LNCAP (cell line): ENCODE data around the gene SCLY.

ENCODE experiments used
- CTCF ChIP-seq: fragments of 450-650 bp; IDR thresholded peaks from 2 replicates; pipeline ENCODE4 v1.5.1; 2017; ENCODE audit warnings: mild to moderate bottlenecking

The SCLY gene

DNA sequence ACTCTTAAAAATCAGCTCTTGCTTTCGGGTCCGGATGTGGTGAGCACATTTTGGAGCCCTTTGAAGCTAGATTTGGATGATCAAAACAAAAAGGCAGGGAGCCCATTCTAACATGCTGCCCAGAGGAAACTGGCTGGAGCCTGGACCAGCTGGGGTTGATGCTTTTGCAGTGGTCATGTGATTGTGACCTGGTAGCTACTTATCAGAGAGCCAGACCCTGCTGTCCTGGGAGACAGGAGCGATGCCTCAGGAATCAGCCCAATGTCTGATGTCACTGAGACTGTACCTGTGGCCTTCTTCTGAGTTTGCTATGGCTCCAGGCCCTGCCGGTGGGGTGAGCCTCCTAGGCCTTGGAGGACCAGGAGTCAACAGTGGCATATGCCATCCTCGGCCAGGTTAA is 18.7 kb upstream of the SCLY start:
- TF ChIP-seq CTCF, result no peak

DNA sequence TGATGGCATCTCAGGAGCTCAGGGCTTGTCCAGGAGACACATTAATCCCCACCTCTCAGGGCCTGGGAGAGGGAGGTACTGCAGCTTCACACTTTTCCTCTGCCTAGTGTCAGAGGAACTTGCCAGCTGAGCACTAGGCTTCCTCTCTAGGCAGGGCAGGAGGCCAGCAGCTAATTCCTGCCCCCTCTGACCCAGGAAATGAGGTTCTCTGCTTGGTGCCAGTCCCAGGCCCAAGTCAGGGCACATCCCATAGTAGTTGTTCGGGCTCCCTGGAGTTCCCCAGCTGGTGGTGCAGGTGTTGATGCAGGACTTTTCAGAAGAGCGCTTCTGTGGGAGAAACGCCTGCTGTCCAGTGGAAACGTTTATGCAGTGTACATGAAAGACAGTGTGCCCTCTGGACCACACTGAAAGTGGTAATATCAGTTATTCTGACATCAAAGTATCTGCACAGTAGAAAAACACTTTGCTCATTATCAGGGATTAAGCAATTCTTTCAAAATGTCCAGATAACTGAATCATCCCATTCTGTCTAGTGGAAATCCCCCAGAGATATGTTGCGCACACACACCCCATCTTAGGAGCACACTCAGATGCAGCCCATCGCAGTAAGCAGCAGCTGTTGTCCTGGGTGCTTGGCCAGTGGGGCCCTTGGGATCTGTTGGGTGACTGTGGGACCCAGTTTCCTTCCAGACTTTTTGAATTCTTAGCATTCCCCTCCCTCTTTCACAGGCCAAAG is 17.8 kb upstream of the SCLY start:
- TF ChIP-seq CTCF, result no peak

DNA sequence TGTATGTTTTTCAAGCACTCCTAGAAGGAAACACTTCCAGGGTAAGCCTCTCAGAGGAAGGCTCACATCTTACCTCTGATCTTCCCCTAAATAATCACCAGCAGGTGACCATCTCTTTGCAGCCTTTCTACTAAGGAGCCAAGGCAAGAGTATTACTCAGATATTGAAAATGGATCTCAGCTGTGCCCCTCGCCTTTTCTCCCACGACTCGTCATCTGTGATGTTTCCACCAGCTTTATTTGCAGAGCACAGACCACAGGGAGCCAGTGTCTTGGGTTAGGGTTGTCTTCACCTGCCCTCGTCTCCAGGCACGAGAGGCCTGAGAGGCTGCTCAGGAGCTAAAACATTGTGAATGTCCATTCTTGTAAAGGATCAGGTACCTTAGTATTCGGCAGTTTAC is 16.9 kb upstream of the SCLY start:
- no peak for TF ChIP-seq CTCF

- TF ChIP-seq CTCF, result no peak
These were observed 15.2 kb upstream of the SCLY start for GRCh38 chr2:238045575-238045974.

DNA sequence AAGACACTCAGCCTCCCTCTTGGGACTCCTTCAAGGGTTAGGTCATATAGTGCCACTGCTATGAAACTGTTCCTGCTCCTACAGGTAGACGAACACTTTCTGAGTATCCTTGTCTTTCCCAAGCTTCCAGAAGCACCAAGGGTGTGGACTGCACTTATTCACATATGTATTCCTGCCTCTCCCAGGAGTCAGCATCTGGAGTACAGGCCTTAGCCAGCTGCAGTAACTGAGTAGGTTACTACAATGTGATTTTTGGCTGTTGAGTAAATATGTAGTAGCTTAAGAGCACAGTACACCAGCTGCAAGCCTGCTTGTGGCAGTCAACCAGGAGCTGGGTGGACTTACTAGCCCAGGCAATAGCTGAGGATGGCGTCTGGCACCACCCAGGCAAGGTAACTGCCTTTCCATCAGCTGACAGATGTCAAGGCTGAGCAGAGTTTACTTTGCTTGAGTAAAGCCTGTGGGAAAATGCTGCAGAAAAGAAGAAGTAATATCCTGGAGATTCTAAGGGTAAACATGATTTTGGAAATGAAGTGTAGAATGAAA is 14.0 kb upstream of the SCLY start:
- no peak for TF ChIP-seq CTCF

GRCh38 chr2:238053191-238053776 is 7.5 kb upstream of the SCLY start:
- TF ChIP-seq CTCF, result no peak

GRCh38 chr2:238055841-238056240 is 5.0 kb upstream of the SCLY start:
- no peak for TF ChIP-seq CTCF
